Epithelial cell of prostate (primary cell): ENCODE results near the gene NDUFV3.
A peak's percentile ranks its signal among the peaks of the same experiment; 100 is the strongest.
"Not testable (repeated sequence)": the region's sequence is repeated elsewhere in the genome, so short reads cannot be mapped to it uniquely, and the experiment has no call there.

Experiments used
- DNase-seq: peaks from one replicate; pipeline ENCODE4 v3.0.0-alpha.2; 2011; ENCODE audit warnings: low read depth, low spot score
- H3K27ac ChIP-seq: fragments of 450-650 bp; 2 replicates; pipeline ENCODE4 v1.5.1; 2017; ENCODE audit warnings: mild to moderate bottlenecking

NDUFV3 gene

DNA sequence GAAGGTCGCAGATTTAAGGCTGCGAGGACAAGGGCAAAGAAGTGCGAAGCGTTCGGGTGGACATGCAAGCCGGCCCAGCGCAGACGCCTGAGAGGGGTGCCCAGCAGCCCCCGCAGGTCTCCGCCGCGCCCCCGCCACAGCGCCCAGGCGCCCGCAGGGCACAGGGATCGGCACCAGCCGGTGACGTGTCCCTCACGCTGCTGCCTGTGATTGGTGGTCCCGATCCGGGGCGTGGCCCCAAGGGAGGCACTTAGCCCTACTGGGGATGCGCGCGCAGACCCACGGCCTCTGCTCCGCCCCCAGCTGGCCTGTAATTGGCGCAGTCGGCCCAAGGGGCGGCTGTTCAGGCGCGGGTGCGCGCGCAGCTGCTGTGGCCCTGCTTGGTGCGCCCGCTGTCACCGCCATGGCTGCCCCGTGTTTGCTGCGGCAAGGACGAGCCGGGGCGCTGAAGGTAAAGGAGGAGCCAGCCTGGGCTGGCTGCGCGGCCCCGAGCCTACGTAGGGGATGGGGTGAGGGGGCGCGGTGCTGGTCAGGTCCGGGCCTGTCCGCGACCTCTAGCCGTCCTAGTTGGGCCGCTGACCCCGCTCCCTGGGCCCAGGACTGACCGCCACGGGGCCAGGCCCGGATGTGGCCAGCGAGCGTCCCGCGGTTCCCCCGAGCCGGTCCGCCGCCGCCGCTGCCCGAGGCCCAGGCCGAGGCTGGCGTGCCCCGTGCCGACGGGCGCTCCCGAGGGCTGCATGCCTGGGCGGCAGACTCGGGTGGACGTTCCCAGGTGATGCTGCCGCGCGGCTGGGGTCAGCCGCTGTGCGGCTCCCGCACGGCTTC lies at the start of gene NDUFV3:
Gene NDUFV3, plus strand, starts transcription at position 379 of the 825 bp plus-strand sequence. Its CDS starts 25 bp downstream, at position 404.
- DNase-seq = peak; percentile 85
- peak within 1 kb of the TSS; percentile 90 for H3K27ac ChIP-seq

DNA sequence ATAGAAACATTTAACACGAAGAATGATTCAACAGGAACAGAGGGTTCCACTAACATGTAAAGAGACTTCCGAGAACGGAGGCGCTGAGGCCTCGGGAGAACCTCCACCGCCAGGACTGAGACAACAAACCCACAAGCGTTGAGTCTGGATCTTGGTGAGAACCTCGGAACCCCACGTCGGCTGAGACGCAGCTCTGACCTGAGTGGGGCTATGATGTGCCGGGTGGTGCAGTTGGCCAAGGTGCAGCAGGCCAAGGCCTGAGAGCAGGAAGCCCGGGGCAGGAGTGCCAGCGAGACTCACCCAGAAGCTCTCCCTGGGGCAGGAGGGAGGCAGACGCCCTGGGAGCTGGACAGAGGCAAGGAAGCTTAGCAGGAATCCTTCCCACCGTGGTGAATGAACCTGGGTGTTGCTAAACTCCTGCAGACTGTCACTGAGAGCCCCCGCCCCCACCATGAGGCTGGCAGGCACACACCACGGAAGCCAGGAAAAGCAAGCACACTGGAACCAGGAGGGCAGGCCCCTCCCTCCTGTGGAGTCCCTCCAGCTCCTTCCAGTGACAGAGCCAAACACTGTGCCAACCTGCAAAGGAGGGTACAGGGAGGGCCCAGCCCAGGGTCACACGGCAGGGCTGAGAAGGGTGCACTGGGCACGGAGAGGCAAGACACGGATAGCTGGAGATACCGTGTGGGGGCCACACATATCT lies 48.5 kb upstream of the NDUFV3 start:
- no peak for DNase-seq
- no peak overlapping the region for H3K27ac ChIP-seq

DNA sequence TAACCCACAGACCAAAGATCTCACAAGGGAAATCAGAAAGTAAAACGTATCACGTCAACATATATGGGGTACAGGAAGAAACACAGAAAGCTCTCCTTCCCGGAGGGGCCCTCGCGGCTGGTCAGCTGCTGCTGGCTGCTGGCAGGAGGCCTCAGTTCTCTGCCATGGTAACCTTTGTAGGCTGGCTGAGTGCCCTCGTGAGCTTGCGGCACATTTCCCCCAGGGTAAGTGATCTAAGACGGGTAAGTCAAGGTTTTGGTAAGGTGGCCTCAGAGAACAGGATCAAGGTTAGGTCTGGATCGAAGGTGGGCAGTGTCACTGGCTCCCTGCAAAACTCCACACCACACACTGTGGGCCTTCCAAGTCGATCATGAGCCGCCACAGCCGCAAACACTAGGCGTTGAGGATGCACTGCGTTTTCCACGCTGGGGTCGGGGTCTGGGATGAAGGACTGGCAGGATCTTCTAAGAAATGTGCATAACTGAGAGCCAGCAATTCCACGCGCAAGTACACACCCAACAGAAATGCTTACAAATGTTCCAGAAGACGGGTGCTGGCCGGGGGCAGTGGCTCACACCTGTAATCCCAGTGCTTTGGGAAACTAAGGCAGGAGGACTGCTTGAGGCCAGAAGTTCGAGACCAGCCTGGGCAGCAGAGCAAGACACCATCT lies 47.7 kb upstream of the NDUFV3 start:
- no peak for DNase-seq
- no peak overlapping the region for H3K27ac ChIP-seq

DNA sequence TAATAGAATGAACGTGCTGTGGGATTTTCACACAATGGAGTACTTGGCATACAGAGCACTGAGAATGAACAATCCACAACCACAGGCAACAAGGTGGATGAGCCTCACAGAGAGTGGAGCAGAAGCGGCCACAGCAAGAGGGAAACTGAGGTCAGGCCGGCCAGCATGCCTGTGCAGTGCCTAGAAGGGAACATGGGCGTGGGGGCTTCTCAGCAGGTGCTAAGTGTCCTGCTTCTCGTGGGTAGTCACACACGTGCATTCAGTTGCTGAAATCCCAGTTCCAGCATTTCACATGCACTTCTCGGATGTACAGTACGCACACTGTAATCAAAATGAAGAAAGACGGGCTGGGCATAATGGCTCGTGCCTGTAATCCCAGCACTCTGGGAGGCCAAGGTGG lies 46.9 kb upstream of the NDUFV3 start:
- no peak for DNase-seq

DNA sequence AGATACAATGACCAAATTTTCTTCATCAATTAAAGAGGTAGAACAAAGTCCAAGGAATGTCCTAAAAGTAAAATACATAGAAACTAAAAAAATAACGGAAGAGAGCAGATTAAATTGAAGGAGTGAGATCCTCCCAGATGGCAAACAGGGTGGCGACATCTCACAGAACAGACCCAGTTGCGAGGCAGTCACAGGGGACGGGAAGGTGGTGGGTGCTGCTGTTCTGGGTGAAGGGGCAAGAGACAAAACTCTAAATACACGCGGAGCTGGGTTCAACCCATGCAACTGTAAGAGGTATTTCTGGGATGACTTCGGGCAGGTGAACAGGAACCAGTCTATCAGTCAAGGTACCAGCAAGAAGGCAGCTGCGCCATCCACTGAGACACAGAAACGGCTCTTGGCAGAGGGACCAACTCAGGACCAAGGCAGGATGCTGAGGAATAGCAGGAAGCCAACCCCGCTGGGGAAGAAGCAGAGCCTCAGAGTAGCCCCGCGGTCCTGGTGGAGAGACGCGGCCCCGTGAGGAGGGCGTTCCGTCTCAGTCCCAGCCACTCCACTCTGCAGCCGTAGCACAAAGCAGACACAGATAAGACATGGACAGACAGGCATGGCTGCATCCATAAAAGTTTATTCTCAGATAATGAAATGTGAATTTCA lies 45.9 kb upstream of the NDUFV3 start:
- DNase-seq = no peak
- H3K27ac ChIP-seq = no peak overlapping the region

More for the DNA sequence above, 46.9 kb upstream of the NDUFV3 start:
- H3K27ac ChIP-seq = no peak overlapping the region

DNA sequence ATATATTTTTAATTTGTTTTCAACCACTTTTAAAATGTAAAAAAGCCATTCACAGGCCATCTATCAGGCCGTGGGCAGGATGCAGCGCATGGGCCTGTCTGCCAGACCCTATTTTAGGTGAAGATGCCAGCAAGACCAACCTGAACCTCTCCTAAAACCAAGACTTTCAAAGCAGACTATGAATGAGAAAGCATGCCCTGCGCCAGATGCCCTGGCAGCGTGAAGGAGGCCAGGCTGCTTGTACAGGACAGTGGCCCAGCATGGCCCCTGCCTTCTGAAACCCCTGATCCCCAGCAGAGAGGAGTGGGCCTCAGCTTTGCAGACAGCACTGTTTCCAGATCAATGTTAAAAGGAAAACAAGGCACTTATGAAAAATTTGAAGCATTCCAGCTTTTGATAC lies 45.4 kb upstream of the NDUFV3 start:
- no peak for DNase-seq
- no peak overlapping the region for H3K27ac ChIP-seq

DNA sequence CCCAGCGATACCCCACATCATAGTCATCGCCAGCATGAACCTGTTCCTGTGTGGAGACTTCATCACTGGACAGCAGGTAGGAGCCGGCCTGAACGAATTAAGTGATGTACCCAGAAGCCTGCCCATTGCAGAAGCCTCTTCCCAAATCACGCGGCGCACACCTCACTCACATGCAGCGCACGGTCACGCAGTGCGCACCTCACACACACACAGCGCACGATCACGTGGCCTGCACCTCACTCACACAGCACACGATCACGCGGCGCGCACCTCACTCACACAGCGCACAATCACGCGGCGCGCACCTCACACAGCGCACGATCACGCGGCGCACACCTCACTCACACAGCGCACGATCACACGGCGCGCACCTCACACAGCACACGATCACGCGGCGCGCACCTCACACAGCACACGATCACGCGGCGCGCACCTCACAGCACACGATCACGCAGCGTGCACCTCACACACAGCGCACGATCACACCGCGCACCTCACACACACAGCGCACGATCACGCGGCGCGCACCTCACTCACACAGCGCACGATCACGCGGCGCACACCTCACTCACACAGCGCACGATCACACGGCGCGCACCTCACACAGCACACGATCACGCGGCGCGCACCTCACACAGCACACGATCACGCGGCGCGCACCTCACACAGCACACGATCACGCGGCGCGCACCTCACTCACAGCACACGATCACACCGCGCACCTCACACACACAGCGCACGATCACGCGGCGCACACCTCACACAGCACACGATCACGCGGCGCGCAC lies 44.8 kb upstream of the NDUFV3 start:
- not testable (repeated sequence) for DNase-seq

DNA sequence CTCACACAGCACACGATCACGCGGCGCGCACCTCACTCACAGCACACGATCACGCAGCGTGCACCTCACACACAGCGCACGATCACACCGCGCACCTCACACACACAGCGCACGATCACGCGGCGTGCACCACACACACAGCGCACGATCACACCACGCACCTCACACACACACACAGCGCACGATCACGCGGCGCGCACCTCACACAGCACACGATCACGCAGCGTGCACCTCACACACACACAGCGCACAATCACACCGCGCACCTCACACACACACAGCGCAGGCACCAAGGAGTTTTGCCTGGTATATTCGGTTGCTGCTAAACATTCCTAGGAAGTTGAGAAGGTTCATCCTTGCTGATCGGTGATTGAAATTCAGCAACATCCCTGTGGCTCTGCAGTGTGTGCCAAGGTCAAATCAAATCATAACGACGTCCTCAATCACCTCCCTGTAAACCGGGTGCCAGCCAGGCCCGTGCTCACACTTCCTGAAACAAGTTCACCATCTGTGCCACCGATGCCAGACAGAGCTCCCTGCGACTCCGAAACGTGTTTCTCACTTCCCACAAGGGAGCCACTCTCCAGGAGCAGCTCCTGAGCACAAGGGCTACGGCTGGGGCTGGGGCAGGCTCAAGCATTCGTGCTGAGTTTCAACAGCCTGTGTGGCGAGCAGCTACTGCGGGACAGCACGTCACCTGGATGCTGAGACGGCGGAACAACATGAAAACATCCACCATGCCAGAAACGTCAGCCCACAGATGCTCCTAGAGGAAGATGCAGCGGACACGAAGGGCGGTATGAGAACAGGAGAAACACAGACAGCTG lies 44.0 kb upstream of the NDUFV3 start:
- H3K27ac ChIP-seq = no peak overlapping the region
- no peak for DNase-seq

More for the DNA sequence above, 44.8 kb upstream of the NDUFV3 start:
- not testable (repeated sequence) for H3K27ac ChIP-seq

DNA sequence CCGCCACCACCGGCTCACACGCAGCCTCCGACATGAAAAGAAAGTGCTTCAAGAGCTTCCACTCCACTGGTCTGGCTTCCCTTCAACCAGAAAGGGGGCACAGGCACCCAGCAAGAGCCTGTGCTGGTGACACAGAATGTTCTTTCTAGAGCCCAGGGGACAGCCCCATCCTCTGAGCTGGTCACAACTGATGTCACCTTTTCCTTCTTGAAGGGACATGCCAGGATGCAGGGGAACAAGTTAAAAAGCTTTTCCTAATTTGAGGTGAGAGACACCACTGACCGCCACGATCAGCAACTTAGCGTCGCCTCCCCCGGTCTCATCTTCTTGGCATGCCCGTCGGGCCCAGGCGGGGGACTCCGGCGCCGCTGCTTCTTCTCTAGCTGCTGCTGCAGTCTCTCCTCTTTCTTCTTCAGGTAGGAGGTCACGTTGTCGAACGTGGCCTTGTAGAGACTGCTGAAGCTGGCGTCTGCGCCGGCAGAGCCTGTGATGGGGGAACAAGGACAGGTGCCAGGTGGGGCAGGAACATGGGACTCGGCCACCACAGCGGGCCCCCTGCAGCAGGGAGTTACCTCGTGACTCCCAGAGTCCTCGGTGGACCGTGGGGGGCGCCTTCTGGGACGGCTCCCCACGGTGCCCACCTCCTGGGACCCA lies 43.2 kb upstream of the NDUFV3 start:
- no peak for DNase-seq
- H3K27ac ChIP-seq = no peak overlapping the region

DNA sequence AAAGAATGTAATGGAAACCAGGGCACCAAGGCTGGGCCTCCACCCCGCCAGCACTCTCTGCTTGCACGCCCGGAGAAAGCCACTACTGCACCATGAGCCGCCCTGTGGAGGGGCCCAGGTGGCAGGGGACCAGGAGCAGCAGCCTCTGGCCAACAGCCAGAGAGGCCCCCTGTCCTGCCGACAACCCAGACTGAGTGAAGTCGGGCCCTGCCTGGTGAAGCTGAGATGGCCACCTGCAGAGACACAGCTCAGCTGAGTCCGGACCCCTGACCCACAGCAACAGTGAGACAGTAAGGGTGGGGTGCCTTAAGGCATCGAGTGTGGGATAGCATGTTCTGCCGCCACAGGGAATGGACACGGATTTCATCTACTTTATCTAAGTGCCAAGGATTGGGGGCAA lies 42.6 kb upstream of the NDUFV3 start:
- no peak overlapping the region for H3K27ac ChIP-seq
- DNase-seq = no peak

DNA sequence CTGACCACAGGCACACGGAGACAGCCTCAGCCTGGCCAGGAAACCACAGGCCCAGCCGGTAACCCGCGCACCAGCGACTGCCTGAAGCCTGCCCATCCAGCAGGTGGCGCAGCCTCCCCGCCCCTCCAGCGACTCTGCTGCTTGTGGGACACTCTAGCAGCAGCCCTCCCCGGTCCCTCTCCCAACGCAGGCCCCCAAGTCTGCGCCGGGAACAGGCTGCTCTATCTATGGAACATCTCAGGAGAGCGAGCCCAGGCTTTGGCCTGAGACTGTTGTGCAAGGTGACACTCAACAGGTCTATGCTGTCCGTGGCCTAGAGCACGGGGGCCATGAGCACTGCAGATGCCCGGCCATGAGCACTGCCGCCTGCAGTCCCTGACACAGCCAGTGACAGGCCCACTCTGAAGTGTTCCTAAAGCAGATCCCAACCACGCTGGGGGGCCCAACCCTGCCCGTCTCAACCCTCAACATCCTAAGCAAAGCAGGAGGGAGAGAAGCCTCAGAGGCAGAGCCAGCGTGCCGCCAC lies 42.2 kb upstream of the NDUFV3 start:
- H3K27ac ChIP-seq = no peak overlapping the region
- no peak for DNase-seq

DNA sequence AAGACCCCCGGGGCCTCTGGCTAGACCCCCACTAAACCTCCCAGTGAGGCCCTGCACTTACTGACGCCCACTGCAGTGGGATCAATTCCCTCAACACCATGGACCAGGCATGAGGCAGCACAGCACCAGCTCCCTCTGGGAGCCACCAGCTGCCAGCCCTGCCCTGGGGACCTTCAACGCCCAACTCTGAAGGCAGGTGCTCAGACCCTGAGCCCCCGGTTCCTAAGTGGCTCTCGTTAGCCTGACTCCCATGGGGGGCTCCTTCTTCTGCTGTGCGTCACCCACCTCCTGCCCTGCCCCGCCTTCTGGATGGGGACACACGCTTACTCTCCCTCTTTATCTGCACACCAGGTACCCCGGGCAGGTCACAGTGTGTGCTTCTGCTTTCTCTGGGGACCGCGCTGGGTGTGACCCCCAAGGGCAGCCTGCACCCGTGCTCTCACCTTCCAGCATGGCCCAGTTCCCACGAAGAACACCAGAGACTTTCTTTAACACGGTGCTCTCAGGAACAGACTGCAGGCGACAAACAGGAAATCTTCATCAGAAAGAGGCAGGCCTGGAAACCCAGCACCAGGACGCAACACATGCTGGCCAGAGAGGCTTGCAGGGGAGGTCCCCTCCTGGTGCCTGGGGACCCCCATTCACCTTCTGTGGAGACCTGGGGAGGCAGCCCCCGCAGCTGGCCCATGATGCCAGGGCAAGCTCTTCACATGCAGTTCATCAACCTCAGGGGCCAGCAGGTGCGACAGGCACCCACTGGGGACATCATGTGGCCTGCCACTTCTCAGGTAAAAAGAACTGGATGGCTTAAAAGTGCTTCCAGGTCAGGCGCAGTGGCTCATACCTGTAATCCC lies 41.1 kb upstream of the NDUFV3 start:
- no peak for DNase-seq
- no peak overlapping the region for H3K27ac ChIP-seq

DNA sequence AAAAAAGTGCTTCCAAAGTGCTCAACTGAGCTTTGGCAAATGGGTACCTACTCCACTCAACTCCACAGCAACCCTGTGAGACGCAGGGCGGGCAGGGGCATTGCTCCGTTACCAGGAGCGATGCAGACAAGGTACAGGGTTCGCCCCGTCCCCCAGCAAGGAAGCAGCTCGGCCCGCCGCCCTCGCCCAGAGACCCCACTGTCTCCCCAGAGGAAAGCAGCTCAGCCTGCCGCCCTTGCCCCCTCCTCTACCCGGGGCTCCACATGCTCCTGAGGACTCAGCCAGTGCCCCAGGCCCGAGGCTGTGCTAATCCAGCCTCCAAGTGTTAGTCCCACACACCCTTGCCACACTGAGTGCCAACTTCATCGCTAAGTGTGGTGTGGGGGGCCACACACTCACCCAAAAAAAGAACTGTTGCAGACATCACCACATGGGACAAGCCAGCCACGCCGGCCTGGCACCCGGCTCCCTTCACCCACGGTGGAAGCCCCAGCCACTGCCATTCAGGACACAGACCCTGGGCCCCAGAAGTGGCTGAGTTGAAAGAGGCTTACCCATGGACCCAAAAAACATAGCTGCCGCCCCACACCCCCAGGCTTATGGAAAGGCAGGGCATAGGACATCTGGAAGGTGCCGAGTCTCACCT lies 40.1 kb upstream of the NDUFV3 start:
- no peak for DNase-seq

DNA sequence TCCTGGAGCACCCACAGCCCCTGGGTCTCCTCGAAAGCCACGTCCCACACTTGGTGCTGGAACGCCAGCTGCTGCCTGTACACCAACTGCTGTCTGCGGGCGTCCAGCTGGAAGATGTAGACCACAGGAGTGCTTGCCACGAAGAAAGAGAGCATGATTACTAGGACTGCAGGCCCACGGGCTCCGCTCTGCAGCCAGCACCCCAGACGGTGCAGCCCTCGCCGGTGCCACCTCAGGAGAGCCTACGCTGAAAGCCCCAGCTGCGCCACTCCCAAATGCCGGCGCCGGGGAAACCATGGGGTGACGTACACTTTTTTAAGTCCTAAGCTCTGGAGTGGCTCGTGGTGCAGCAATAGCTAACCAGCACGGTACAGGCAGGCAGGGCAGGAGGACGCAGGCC lies 39.5 kb upstream of the NDUFV3 start:
- H3K27ac ChIP-seq = no peak overlapping the region
- no peak for DNase-seq

More for the DNA sequence above, 40.1 kb upstream of the NDUFV3 start:
- H3K27ac ChIP-seq = no peak overlapping the region

DNA sequence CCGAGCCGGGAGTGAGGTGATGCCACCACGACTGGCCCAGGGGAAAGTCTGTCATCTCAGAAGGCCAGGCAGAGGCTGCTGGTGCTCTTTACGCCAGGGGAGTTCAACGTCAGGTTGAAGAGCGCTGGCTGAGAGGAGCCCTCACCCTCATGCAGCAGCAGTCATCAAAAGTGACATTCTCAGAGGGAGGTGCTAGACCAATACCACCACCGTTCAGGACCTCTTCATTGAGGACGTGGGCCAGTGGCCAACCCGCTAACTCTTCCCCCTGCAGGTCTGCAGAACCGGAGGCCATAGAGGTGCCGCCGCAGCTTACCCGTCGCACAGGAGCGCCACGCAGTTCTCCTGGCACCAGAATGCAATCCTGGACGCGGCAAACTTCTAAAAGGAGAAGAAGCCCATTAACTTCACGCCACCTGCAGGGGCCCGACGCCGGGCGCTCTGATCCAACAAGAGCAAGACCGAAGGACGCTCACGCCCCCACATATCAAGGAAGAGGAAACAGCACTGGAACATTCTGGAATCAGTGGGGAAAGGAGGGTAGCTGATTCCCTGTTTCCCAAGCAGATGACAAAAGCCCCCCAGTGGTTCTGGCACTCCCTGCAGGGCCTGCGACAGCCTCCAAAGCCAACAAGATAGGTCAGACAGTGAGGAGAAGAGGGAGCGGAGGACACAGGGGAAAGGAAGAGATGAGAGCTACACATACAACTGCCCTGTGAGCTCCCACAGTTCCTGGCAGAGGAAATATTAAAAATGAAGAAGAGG lies 38.7 kb upstream of the NDUFV3 start:
- no peak for DNase-seq
- H3K27ac ChIP-seq = no peak overlapping the region
